Measurements from ENCODE around the gene IDUA.

DNA sequence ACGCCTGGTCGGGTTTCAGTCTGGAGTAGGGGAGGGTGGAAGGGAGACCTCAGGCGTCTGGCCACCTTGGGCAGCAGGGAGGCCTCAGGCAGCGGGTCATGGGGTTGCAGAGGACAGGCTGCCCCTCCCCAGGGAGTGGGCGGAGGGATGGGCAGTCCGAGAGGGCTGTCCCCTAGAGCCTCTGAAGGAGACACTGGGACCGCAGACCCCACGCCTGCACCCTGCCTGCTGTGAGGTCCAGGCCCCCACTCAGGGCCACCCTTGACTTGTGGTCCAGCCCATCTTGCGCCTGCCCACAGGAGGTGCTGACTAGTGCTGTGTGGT lies 41.0 kb downstream of the IDUA start:
- TF ChIP-seq, protein P1, sequence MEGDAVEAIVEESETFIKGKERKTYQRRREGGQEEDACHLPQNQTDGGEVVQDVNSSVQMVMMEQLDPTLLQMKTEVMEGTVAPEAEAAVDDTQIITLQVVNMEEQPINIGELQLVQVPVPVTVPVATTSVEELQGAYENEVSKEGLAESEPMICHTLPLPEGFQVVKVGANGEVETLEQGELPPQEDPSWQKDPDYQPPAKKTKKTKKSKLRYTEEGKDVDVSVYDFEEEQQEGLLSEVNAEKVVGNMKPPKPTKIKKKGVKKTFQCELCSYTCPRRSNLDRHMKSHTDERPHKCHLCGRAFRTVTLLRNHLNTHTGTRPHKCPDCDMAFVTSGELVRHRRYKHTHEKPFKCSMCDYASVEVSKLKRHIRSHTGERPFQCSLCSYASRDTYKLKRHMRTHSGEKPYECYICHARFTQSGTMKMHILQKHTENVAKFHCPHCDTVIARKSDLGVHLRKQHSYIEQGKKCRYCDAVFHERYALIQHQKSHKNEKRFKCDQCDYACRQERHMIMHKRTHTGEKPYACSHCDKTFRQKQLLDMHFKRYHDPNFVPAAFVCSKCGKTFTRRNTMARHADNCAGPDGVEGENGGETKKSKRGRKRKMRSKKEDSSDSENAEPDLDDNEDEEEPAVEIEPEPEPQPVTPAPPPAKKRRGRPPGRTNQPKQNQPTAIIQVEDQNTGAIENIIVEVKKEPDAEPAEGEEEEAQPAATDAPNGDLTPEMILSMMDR (conservative IDR thresholded peaks at IDR 0.05; ENCODE audit: low read depth, low read length) = no peak
- no peak for TF ChIP-seq EZH2phosphoT487 (IDR thresholded peaks at IDR 0.05; ENCODE audit: borderline replicate concordance, low read length)
- no peak for TF ChIP-seq EZH2 (IDR thresholded peaks at IDR 0.05; ENCODE audit: low read length, unreplicated experiment)
